GM10248 (cell line): ENCODE data around the gene CRHR2.

Experiments used
- CTCF ChIA-PET: fragments of 300-600 bp; sonication (Branson Sonifier 250); formaldehyde crosslinking; extraction: SDS; loops from one replicate; lab custom pipeline; 2021; ENCODE audit warnings: antibody characterized with exemption; lab: Yijun Ruan, JAX
- POLR2A ChIA-PET: fragments of 350-650 bp; sonication (Branson Sonifier 250); formaldehyde crosslinking; extraction: SDS; loops from one replicate; lab custom pipeline; 2020; ENCODE audit warnings: antibody characterized with exemption; lab: Yijun Ruan, JAX
- DNase-seq: peaks from one replicate; pipeline ENCODE4 v3.0.0; 2012; ENCODE audit errors: extremely low spot score
- CTCF ChIP-seq: IDR thresholded peaks from 2 replicates; pipeline ENCODE4 v1.5.1; 2012; ENCODE audit warnings: mild to moderate bottlenecking, low read depth; ENCODE audit errors: extremely low read depth, missing control alignments, control extremely low read depth

CRHR2 gene

DNA sequence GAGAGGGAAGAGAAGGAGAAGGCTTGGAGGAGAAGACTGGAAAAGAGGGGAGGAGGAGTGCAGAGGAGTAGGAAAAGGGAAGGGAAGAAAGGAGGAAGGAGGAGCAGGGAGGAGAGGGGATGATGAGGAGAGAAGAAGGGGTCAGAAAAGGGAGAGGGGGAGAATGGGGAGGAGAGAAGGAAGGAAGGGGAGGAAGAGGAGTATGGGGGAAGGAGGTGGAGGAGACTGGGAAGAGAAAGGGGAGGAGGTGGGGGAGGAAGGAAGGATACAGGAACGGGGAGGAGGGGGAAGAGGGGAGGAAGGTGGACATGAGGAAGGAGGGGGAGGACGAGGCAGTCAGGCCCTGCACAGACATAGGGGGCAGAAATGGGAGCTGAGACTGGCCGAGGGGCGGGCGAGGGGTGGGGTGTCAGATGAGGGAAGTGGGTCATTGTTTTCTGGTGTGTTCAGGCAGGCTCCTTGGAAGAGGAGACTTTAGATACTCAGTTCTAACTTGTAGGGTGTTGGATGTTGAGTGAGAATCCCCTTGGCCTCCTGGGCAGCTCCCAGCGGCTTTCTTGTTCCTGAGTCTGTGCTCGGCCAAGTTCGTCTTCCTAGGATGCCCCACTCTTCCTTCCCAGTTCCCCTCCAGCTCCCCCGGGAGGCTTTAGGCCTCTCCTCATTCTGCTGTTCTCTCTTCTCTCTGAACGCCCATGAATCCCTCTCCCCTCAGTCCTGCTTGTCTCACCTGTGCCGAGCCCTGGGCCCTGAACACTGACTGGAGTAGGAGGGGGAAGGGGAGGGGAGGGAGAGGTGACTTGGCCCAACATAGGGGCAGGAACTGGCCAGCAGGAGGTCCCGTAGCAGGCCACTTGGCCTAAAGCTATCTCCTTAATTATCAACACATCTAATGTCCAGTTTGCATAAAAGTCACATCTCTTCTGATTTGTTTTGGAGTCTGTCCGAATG is 12.8 kb upstream of the CRHR2 start:
- ChIA-PET POLR2A (no interaction called here), CTCF (interaction anchor here (0.9 to 2.3 kb wide), 2 partner anchors 12 to 46 kb away, joined by 3 to 7 read pairs; partner anchors contain the start of gene CRHR2)
- TF ChIP-seq CTCF = no peak
- DNase-seq = no peak

- TF ChIP-seq CTCF = no peak
- ChIA-PET POLR2A (no interaction called here), CTCF (interaction anchor here (2.3 kb wide), 1 partner anchor 11 kb away, joined by 7 read pairs; the partner anchor contains the start of gene CRHR2)
- DNase-seq = no peak
Observed at GRCh38 chr7:30694218-30694745, 12.0 kb upstream of the CRHR2 start.

GRCh38 chr7:30692882-30693281 is 10.6 kb upstream of the CRHR2 start:
- no peak for DNase-seq
- ChIA-PET POLR2A (no interaction called here), CTCF (interaction anchor here (1.2 to 2.3 kb wide), 2 partner anchors 10 to 24 kb away, joined by 3 to 7 read pairs; partner anchors contain the start of gene CRHR2)
- no peak for TF ChIP-seq CTCF

GRCh38 chr7:30692438-30692837 is 10.2 kb upstream of the CRHR2 start:
- TF ChIP-seq CTCF = no peak
- no peak for DNase-seq
- CTCF ChIA-PET = interaction anchor here (0.6 to 2.3 kb wide), 6 partner anchors 9 to 48 kb away, joined by 3 to 7 read pairs (median 3); partner anchors contain the start of gene CRHR2
- POLR2A ChIA-PET = no interaction called here

DNA sequence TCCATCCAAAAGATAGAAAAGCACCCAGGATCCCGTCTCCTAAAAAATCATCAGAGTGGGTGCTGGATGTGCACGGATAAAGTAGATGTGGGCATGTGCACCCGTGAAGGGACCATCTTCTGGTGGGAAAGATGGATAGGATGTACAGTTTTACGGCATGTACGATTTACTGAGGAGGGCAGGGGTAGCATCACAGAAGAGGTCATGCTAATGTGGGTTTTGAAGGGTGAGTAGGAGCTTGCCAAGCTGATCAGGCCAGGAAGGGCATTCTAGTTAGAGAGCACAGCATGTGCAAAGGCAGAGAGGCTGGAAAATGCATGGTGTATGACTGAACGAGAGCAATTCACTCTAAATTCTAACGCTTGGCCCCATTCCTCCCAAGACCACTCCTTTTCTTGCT is 7.8 kb upstream of the CRHR2 start:
- TF ChIP-seq CTCF = no peak
- DNase-seq = no peak
- ChIA-PET POLR2A (no interaction called here), CTCF (no interaction called here)

DNA sequence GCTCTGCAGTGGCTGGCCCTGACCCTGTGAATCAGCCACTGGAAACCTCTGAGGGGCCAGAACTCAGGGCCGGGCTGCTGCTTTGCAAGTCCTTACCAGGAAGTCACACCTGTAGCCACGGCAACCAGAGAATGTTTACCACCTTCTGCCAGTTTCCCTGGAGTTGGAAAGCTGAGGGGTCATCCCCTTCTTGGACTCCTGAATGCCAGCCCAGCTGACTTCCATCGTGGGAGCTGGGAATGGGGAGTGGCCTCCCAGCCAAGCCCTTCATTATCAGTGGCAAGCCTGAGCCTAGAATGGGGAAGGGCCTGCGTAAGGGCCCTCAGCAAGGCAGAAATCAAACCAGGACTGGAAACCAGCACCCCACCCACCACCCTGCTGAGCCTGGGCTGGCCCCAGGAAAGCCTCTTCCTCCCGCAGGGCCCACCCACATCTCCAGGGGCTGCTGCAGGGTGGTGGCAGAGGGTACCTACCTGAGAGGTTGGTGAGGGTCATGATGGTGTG is 6.5 kb upstream of the CRHR2 start:
- CTCF ChIA-PET = no interaction called here
- no peak for DNase-seq

More for the DNA sequence above, 6.5 kb upstream of the CRHR2 start:
- no peak for TF ChIP-seq CTCF
- POLR2A ChIA-PET = no interaction called here
